GM15510 (cell line): Measurements from ENCODE around the gene RIC3.

ENCODE experiments used
- POLR2A ChIP-seq: IDR thresholded peaks from 3 replicates; pipeline ENCODE4 v1.6.1; 2011; ENCODE audit warnings: borderline replicate concordance; ENCODE audit not compliant: insufficient read length; ENCODE audit errors: extremely low read depth

The RIC3 gene

GRCh38 chr11:8099291-8099899 lies 69.4 kb downstream of the RIC3 start:
- no peak for TF ChIP-seq POLR2A

DNA sequence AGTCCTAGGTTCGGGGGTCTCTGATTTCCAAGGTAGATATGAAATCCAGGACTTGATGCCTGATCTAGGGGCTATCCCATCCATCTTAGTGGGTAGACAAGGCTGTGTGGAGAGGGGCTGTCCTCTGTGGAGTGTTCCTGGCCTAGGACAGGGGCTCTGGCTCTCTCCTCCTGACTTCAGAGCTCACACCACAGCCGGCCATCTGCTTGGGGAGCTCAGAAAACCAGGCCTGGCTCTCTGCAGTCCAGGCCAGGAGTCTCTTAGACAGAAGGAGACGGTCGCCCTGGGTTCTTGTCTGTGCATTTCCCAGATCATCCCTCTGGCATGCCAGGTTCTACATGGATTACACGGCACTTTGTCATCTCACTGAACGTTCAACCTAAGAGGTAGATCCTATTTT lies 69.9 kb downstream of the RIC3 start:
- TF ChIP-seq POLR2A, result no peak

GRCh38 chr11:8098361-8098760 lies 70.5 kb downstream of the RIC3 start:
- TF ChIP-seq POLR2A, result no peak

DNA sequence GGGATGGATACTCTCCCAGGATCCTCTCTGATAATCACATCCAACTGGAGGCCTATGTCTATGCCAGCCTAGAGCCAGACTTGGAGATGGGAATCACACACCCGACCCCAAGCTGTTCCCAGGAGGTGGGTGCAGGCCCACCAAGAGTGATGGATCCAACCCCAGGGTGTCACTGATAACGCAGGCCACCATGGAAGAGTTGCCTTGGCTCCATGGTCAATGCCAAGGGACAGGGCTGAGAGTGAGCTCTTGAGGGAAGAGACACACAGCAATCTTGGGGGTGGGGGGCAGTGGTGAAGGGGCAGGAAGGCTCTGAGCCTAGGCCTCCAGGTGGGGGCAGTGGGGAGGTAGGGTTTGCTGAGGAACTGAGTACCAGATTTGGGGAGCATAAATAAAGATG lies 70.9 kb downstream of the RIC3 start:
- no peak for TF ChIP-seq POLR2A

- TF ChIP-seq POLR2A, result no peak
Observed at GRCh38 chr11:8097468-8097867, 71.4 kb downstream of the RIC3 start.

DNA sequence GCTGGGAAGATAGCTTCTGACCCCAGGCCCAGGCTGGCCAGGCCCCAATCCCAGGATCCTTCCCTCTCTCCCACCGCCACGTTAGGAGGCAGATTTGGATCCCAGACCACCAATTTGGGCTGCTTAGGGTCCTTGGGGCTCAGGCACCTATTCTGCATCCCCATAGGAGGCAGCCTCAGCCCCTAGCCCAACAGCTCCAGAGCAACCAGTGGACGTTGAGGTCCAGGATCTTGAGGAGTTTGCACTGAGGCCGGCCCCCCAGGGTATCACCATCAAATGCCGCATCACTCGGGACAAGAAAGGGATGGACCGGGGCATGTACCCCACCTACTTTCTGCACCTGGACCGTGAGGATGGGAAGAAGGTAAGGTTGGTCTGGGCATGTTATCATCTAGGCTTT lies 71.8 kb downstream of the RIC3 start:
- TF ChIP-seq POLR2A, result no peak

- TF ChIP-seq POLR2A, result no peak
Observed at GRCh38 chr11:8096575-8096974, 72.2 kb downstream of the RIC3 start.

GRCh38 chr11:8095806-8096522 lies 72.9 kb downstream of the RIC3 start:
- no peak for TF ChIP-seq POLR2A

- TF ChIP-seq POLR2A, result no peak
Observed at GRCh38 chr11:8095371-8095770, 73.5 kb downstream of the RIC3 start.

DNA sequence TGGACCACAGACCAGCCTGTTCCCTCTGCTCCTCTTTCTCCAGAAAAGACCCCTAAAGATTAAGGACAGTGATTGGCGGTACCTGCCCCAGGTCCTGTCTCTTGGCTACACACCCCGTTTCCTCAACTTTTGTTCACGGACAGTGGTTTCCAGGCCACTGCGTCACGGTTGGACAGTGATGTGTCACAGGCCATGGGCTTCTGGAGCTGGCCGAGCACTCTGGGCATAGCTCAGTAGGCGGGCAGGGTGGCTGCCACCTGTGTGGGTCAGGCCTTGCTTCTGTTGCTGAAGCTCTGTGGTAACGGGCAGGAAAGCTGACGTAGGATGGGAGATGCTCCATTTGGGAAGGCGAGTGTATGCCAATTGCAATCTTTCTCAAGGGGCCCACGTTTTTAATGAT lies 74.2 kb downstream of the RIC3 start:
- no peak for TF ChIP-seq POLR2A

- TF ChIP-seq POLR2A, result no peak
Observed at GRCh38 chr11:8093931-8094575, 74.8 kb downstream of the RIC3 start.

- TF ChIP-seq POLR2A, result no peak
Observed at GRCh38 chr11:8092587-8093424, 76.0 kb downstream of the RIC3 start.

- TF ChIP-seq POLR2A, result no peak
Observed at GRCh38 chr11:8091721-8092120, 77.1 kb downstream of the RIC3 start.

DNA sequence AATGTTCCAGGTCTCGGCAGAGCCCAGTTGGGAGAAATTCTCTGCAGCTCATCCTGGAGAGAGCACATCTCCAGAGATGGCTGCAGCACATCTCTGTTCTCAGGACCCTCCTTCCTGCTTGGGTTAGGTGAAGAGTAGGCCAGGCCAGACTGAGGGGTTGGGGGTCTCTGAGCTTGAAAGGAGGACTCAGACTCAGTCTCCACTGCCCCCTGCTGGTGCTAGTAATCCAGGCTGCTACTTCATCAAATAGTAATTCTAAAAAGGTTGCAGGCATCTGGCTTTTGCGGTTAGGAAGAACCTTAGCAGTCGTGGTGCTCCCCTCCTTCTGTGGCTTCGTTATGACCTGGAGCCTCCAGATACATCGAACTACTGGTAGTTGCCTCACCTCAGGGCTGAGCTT lies 78.1 kb downstream of the RIC3 start:
- TF ChIP-seq POLR2A, result no peak

DNA sequence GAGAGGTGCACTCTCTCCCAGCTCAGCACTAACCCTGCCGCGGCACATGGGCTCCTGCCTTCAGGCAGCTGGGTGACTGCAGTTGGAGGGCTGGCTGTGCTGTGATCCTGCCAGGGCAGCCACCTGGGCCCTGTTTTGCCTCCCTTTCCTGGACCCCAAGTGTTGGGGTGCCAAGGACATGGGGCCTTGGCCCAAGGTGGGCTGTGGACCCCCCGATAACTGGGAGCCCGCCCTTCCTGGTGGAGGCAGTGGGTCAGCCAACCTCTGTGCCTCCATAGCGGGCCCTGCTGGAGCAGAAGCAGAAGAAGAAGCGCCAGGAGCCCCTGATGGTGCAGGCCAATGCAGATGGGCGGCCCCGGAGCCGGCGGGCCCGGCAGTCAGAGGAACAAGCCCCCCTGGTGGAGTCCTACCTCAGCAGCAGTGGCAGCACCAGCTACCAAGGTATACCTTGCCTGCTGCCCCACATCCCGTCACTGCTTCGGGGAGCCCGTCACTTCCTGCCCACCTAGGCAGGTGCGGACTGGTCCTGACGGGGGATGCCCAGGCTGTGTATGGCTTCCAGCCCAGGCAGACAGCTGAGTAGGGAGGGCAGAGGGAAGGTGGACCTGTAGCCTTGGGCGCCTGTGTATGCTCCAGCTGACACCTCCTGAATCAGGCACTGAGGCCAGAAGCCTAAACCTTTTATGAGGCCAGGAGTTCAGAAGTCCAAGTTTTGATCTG lies 78.9 kb downstream of the RIC3 start:
- no peak for TF ChIP-seq POLR2A

DNA sequence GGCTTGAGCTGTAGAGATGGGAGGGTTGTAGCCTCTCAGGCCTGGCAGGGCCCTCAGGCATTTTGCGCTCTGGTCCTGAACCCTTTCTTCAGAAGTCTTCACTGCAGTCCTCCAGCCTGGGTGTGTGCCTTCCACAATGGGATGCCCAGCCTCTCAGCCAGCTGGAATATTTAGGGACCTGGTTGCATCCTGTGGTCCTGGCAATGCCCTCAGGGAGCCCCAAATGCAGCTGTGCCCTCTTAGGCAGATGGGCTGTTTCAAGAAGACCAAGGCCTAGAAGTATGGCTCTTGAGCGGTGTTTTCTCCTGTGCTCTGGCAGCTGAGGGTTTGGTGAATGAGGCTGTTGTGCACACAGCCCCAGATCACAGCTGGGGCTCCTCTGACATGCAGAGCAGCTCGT lies 81.1 kb downstream of the RIC3 start:
- TF ChIP-seq POLR2A, result no peak

DNA sequence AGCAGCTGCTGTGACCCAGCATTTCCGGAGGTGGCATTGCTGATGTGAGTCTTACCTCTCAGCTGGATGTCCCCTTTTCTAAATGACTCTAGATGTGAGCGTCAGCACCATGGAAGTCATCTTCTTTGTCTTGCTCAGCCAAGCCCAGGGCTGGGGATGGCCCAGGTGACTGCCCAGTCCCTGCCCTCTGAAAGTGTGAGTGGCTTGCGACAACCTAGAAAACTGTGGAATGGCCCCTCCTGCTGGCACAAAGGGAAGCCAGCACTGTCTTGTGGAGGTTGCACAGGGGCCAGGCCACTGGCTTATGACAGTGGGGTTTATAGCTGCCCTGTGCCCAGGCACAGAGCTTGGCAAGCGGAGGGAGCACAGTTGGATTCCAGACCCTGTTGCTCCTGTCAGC lies 81.6 kb downstream of the RIC3 start:
- no peak for TF ChIP-seq POLR2A
